Large intestine (tissue), 3 donors: Measurements from ENCODE around the gene MAP2. TPM values are rescaled to one million over a fixed set of nuclear protein-coding genes. Genes with fewer than 3 reads are reported as not detected.

Experiments
- DNase-seq, 2 donors: peaks; one replicate each; pipeline versions ENCODE4 v3.0.0 to v3.0.0-alpha.2; 2013
- H3K27ac ChIP-seq: one replicate; pipeline ENCODE4 v1.5.1; 2013; ENCODE audit warnings: low read length
- H3K27me3 ChIP-seq: 2 replicates; pipeline ENCODE4 v1.6.1; 2013; ENCODE audit warnings: low read length; ENCODE audit not compliant: control insufficient read depth, insufficient read depth
- H3K36me3 ChIP-seq: 2 replicates; pipeline ENCODE4 v1.6.1; 2013; ENCODE audit warnings: low read length; ENCODE audit not compliant: control insufficient read depth, insufficient read depth
- H3K4me1 ChIP-seq: one replicate; pipeline ENCODE4 v1.6.1; 2013; ENCODE audit warnings: low read length; ENCODE audit not compliant: control insufficient read depth, insufficient read depth
- H3K4me3 ChIP-seq: one replicate; pipeline ENCODE4 v1.5.1; 2013; ENCODE audit warnings: low read length
- H3K9me3 ChIP-seq: one replicate; pipeline ENCODE4 v1.6.1; 2013; ENCODE audit warnings: mild to moderate bottlenecking, low read depth, low read length, moderate library complexity; ENCODE audit not compliant: control insufficient read depth
- WGBS: methylation state at CpG from one replicate; pipeline ENCODE4 v1.1.5; 2013; ENCODE audit warnings: low lambda C conversion rate; ENCODE audit not compliant: insufficient coverage; 5-methylcytosine and 5-hydroxymethylcytosine counted together
- polyA plus RNA-seq: library from polyadenylated mRNA; unstranded; fragments of 120-200 nt; gene quantifications from one replicate; pipeline ENCODE4 v1.2.1, GENCODE V29; 2013

Gene MAP2
- polyA plus RNA-seq, 1 donor = 16.3 TPM

GRCh38 chr2:209671020-209671680, 247.3 kb downstream of the MAP2 start:
- Histone ChIP-seq H3K36me3 (no peaks in the 10 kb centered on the region), H3K27me3 (no peaks in the 10 kb centered on the region), H3K4me3 (no peak overlapping the region), H3K4me1 (no peaks in the 10 kb centered on the region), H3K27ac (no peak overlapping the region), H3K9me3 (no peaks in the 10 kb centered on the region)
- WGBS = 85% methylated on average over 5 of the region's 7 CpGs
- DNase-seq = no peak

- DNase-seq = no peak
- Histone ChIP-seq H3K36me3 (no peaks in the 10 kb centered on the region), H3K9me3 (no peaks in the 10 kb centered on the region), H3K4me1 (no peaks in the 10 kb centered on the region), H3K27ac (no peak overlapping the region), H3K4me3 (no peak overlapping the region), H3K27me3 (no peaks in the 10 kb centered on the region)
Observed at GRCh38 chr2:209673811-209674210, 250.0 kb downstream of the MAP2 start.

GRCh38 chr2:209680596-209680995, 256.7 kb downstream of the MAP2 start:
- WGBS = 60% methylated on average over 1 of the region's 1 CpG
- H3K4me3 ChIP-seq = no peak overlapping the region
- H3K9me3 ChIP-seq = no peaks in the 10 kb centered on the region
- DNase-seq = no peak
- no peaks in the 10 kb centered on the region for H3K36me3 ChIP-seq
- H3K27ac ChIP-seq = no peak overlapping the region
- no peaks in the 10 kb centered on the region for H3K27me3 ChIP-seq
- no peaks in the 10 kb centered on the region for H3K4me1 ChIP-seq

- H3K4me3 ChIP-seq = no peak overlapping the region
Observed at GRCh38 chr2:209681201-209681735, 257.4 kb downstream of the MAP2 start.

GRCh38 chr2:209682646-209683045, 258.8 kb downstream of the MAP2 start:
- H3K36me3 ChIP-seq = no peaks in the 10 kb centered on the region
- H3K27me3 ChIP-seq = no peaks in the 10 kb centered on the region
- DNase-seq = no peak
- H3K4me1 ChIP-seq = no peaks in the 10 kb centered on the region
- no peak overlapping the region for H3K27ac ChIP-seq
- WGBS = no CpG with 5 or more reads among the region's 4 CpGs
- no peaks in the 10 kb centered on the region for H3K9me3 ChIP-seq
- H3K4me3 ChIP-seq = no peak overlapping the region

More at GRCh38 chr2:209681201-209681735, 257.4 kb downstream of the MAP2 start:
- H3K36me3 ChIP-seq = no peaks in the 10 kb centered on the region
- no peak overlapping the region for H3K27ac ChIP-seq
- H3K4me1 ChIP-seq = no peaks in the 10 kb centered on the region
- no peak for DNase-seq
- WGBS = no CpG with 5 or more reads among the region's 1 CpG
- H3K27me3 ChIP-seq = no peaks in the 10 kb centered on the region
- no peaks in the 10 kb centered on the region for H3K9me3 ChIP-seq

GRCh38 chr2:209685340-209685739, 261.5 kb downstream of the MAP2 start:
- no peaks in the 10 kb centered on the region for H3K9me3 ChIP-seq
- H3K4me3 ChIP-seq = no peak overlapping the region
- no CpG with 5 or more reads among the region's 1 CpG for WGBS
- no peaks in the 10 kb centered on the region for H3K4me1 ChIP-seq
- no peak for DNase-seq
- no peak overlapping the region for H3K27ac ChIP-seq
- H3K36me3 ChIP-seq = no peaks in the 10 kb centered on the region
- H3K27me3 ChIP-seq = no peaks in the 10 kb centered on the region

- Histone ChIP-seq H3K36me3 (no peaks in the 10 kb centered on the region), H3K9me3 (no peaks in the 10 kb centered on the region), H3K4me1 (no peaks in the 10 kb centered on the region), H3K27me3 (no peaks in the 10 kb centered on the region), H3K4me3 (no peak overlapping the region), H3K27ac (no peak overlapping the region)
- DNase-seq = no peak
- WGBS = 95% methylated on average over 4 of the region's 4 CpGs
Observed at GRCh38 chr2:209685963-209686362, 262.1 kb downstream of the MAP2 start.

- Histone ChIP-seq H3K4me3 (no peak overlapping the region), H3K9me3 (no peaks in the 10 kb centered on the region), H3K27me3 (no peaks in the 10 kb centered on the region), H3K27ac (no peak overlapping the region), H3K4me1 (no peaks in the 10 kb centered on the region), H3K36me3 (no peaks in the 10 kb centered on the region)
- no peak for DNase-seq
- WGBS = 100% methylated on average over 2 of the region's 2 CpGs
Observed at GRCh38 chr2:209686448-209686847, 262.6 kb downstream of the MAP2 start.

GRCh38 chr2:209687323-209687969, 263.6 kb downstream of the MAP2 start:
- no peaks in the 10 kb centered on the region for H3K9me3 ChIP-seq
- H3K36me3 ChIP-seq = no peaks in the 10 kb centered on the region
- H3K4me1 ChIP-seq = no peaks in the 10 kb centered on the region
- no CpG with 5 or more reads among the region's 9 CpGs for WGBS
- H3K4me3 ChIP-seq = no peak overlapping the region
- H3K27me3 ChIP-seq = no peaks in the 10 kb centered on the region
- DNase-seq = no peak
- no peak overlapping the region for H3K27ac ChIP-seq

GRCh38 chr2:209688385-209688784, 264.5 kb downstream of the MAP2 start:
- DNase-seq = no peak
- Histone ChIP-seq H3K36me3 (no peaks in the 10 kb centered on the region), H3K27ac (no peak overlapping the region), H3K27me3 (no peaks in the 10 kb centered on the region), H3K4me1 (no peaks in the 10 kb centered on the region), H3K4me3 (no peak overlapping the region), H3K9me3 (no peaks in the 10 kb centered on the region)
- WGBS = 100% methylated on average over 2 of the region's 2 CpGs
